GM19025 (cell line): ENCODE data around the gene GABARAPL1.

ENCODE experiments used
- ATAC-seq: cut with Tn5 transposase; IDR thresholded peaks from one replicate; pipeline ENCODE4 v1.9.1; 2021; ENCODE audit warnings: mild to moderate bottlenecking, low read depth, moderate library complexity; ENCODE audit not compliant: unreplicated experiment

GABARAPL1 gene

DNA sequence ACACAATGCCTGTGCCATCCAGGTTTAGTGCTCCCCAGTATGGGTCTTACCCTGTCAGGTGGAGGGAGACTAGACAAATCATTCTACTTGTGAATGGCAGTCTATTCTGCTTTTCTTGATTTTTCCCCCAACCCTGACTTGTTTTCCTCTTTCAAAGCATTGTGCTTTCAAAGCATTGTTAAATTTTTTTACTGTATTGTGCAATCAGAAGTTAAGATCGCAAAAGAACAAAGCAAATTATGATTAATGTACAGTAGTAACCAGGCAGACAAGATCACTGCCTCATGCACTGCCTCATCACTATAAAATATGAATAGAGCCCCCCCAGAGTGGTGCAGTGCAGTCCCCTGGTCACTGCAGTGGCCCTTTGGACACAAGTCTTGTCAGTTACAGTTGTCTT is 14.1 kb downstream of the GABARAPL1 start:
- ATAC-seq: no peak

DNA sequence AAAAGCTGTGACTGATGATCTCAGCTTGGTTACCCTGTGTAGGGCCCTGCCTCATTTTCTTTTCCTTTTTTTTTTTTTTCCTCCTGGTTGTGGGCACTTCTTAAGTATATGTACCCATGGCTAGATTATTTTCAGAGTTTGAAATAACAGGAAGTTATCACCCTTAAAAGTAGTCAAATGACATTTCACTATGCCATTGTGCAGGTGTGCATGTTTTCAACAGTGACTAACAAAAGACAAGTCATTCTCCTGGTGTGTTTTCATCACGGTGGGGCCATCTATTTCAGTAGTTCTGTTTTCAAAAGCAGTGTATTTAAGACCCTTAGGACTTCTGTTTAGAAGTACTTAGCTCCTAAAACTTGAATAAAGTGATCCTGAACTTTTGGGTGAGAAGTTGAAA is 15.0 kb downstream of the GABARAPL1 start:
- ATAC-seq: no peak

DNA sequence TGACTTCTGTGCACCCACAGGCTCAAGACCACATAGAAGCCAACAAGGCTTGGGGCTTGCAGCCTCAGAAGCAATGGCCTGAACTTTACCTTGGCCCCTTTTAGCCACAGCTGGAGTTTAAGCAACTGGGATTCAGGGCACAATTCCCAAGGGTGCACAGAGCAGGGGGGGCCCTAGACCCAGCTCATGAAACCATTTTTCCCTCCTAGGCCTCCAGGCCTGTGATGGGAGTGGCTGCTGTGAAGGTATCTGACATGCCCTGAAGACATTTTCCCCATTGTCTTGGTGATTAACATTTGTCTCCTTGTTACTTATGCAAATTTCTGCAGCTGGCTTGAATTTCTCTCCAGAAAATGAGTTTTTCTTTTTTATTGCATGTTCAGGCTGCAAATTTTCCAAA is 21.9 kb downstream of the GABARAPL1 start:
- ATAC-seq: no peak

GRCh38 chr12:10235761-10236631 is 23.3 kb downstream of the GABARAPL1 start:
- no peak for ATAC-seq

DNA sequence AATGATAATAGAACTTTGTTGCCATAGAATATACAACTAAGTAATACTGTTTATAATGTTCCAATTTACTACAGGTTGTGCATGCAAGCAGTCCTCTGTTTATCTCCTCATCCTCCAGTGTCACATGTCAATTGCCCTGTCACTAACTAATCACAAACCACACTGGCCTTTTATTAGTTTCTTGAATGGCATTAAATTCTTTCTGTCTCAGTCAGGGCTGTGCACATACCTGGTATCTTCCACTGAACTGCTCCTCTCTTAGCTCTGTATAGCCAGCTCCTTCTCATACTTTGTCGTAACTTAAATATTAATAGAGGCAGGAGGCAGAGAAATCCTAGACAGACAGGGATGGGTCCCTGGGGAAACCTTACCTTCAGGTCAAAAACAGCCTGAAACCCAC is 24.0 kb downstream of the GABARAPL1 start:
- ATAC-seq: no peak

DNA sequence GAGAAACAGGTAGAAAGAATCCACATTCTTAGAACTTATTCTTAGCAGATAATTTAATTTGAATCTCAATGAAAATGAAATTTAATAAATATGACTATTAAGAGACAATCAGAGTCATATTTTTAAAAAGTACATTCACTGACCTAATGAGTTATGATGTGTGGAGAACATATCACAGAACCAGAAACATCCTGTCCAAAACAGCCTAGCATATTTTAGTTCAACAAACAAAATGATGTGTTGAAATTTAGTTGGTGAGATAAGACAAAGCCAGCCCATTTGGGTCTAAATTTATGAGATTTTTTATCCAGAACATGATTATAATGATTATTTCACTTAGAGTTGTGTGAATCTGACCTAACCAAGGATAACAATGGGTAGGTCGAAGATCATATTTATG is 25.8 kb downstream of the GABARAPL1 start:
- no peak for ATAC-seq

GRCh38 chr12:10241290-10241689 is 28.6 kb downstream of the GABARAPL1 start:
- ATAC-seq: no peak

DNA sequence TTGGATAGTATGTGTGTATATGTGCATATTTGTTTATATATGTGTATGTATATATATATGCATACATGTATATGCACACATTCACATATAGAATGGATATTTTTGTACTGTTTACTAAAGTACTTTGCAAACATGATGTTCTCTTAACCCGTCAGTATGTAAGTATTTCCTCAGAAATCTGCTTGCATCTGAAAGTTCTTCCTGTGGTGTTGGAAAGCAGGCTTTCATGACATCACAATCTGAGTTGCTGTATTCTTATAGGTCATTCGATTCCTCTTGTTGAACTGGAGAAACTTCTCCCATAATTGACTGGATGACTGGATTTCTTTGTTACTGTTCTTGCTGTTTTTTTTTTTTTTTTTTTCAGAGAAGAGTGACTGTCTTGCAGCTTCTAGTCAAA is 29.1 kb downstream of the GABARAPL1 start:
- ATAC-seq: no peak

DNA sequence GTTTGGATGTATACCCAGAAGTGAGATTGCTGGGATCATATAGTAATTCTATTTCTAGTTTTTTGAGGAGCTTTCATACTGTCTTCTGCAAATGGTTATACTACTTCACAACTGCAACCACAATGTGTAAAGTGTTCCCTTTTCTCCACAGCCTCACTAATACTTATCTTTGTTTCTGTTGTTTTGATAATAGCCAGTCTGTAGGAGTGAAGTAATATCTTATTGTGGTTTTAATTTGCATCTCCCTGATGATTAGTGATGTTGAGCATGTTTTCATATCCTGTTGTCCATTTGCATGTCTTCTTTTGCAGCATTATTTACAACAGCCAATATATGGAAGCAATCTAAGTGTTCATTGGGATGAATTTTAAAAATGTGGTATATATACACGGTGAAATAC is 29.9 kb downstream of the GABARAPL1 start:
- no peak for ATAC-seq

- peak; percentile 88 for ATAC-seq
These were observed 31.3 kb downstream of the GABARAPL1 start for GRCh38 chr12:10243818-10244520.

DNA sequence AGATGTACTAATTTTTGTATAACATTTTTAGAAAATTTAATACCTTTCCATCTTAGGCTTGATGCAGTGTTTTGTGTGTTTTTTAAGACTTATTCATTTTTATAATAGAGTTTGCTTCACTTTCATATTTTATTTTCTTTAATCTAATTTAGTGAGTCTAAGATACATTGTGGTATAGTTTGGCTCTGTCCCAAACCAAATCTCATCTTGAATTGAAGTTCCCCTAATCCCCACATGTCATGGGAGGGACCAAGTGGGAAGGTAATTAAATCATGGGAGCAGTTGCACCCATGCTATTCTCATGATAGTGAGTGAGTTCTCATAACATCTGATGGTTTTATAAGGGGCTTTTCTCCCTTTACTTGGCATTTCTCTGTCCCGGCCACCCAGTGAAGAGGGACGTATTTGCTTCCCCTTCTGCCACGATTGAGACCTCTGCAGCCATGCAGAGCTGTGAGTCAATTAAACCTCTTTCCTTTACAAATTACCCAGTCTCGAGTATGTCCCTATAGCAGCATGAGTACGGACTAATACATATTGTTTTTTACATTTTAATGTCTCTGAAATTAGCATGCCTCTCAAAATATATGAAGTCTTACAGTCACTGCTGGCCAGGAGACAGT is 34.9 kb downstream of the GABARAPL1 start:
- no peak for ATAC-seq

- no peak for ATAC-seq
These were observed 37.2 kb downstream of the GABARAPL1 start for GRCh38 chr12:10249690-10250455.

- ATAC-seq: no peak
These were observed 39.0 kb downstream of the GABARAPL1 start for GRCh38 chr12:10251669-10252068.

DNA sequence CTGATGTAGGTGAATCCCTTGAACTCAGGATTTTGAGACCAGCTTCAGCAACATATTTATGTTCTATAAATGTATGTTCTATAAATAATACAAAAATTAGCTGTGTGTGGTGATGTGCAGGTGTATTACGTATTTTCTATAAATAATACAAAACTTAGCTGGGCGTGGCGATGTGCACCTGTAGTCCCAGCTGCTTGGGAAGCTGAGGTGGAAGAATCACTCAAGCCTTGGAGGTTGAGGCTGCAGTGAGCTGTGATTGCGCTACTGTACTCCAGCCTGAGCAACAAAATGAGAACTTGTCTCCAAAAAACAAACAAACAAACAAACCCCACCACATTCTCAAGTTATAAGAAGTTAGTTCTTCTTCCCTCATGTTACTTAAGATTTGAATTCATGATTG is 39.5 kb downstream of the GABARAPL1 start:
- ATAC-seq: no peak

- ATAC-seq: no peak
These were observed 43.4 kb downstream of the GABARAPL1 start for GRCh38 chr12:10256064-10256463.

DNA sequence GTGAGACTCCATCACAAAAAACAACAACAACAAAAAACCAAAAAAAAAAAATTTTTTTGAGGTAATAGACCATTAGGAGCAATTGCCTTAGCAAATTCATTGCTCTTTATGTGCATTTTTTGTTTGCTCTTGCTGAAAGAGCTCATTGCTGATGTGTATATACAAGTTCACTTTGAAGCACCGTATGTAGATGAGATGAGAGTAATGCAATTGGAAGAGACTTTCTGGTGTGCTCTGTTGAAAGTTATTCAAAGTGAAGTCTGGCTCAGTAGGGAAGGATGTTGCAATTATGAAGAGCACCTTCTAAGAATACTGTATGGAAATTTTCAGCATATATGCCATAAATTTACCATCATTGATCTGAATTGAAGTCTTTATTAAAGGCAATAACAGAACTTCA is 48.2 kb downstream of the GABARAPL1 start:
- ATAC-seq: no peak

DNA sequence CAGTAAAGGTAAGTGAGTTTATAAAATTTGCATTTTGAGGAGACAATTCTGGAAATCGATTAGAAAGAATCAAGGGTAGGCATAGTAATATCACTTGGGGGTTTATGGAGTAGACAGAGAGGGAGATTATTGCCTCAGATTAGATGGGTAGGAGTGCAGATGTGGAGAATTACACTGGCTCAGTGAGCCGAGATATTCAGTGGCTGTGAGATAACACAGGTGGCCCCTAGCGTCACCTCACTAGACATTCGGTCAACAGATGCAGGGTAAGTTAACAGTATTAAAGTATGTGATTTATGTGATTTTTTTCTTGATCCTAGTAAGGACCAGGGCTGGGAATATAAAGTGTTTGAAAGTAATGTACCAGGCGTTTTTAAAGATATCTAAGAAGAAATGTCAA is 55.4 kb downstream of the GABARAPL1 start:
- ATAC-seq: no peak

DNA sequence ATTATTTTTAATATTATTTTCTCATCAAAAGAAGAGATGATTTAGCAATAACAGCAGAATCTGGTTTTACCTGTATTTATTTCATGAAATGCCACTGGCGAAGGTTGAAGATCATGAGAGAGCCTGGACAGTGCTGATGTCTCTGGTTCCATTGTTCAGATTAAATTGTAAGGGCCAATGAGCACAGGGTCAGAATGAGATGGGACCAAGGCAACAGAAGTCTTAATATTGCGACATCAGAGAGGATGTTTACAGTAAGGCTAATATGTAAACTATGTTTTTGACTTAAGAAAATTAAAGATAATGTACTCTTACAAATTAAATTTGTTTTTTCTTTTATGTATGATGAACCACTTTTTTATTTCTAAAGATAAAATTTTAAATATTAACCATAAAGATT is 59.8 kb downstream of the GABARAPL1 start:
- no peak for ATAC-seq
